ENCODE results near the gene CLEC17A. TPM values are rescaled to one million over a fixed set of nuclear protein-coding genes. Genes with fewer than 3 reads are reported as not detected.
"Not testable (repeated sequence)": the region's sequence is repeated elsewhere in the genome, so short reads cannot be mapped to it uniquely, and the experiment has no call there.

The CLEC17A gene
- total RNA-seq, 2 experiments from 2014 or later: 2.4 to 2.5 TPM

DNA sequence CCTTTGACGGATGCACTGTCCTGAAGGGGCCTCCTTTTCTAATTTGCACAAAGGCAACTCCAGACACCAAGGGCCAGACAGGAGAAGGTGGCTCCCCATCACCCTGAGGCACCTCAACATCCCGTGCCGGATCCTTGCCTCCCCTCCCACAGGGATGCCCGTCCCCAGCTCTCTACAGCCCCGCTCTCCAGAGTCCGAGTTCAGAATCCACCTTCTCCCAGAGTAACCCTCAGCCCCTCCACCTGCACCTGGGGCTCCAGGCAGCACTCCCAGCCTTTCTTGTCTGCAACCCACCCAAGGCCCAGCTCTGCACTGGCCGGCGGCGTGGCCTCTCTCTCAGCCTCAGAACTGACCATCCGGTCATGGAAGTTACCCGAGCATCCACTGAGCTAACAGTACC, 15.8 kb upstream of the CLEC17A start:
- no peak overlapping the region for H3K4me3 Mint-ChIP-seq

DNA sequence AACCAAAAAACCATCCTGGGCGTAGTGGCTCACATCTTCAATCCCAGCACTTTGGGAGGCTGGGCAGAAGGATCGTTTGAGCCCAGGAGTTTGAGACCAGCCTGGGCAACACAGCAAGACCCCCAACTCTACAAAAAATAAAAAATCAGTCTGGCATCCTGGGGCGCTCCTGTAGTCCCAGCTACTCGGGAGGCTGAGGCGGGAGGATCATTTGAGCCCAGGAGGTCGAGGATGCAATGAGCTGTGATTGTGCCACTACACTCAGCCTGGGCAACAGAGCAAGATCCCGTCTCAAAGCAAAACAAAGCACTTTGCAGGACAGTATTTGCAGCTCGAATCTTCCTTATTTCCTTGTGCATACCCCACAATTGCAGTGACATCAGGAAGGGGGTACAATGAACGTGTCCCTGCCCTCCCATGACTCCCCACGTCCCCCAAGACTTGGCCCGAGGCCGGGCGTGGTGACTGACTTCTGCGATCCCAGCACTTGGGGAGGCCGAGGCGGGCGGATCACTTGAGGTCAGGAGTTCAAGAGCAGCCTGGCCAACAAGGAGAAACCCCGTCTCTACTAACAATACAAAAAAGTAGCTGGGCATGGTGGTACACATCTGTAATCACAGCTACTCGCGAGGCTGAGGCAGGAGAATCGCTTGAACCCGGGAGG, 11.9 kb upstream of the CLEC17A start:
- Mint-ChIP-seq H3K4me3 (peak overlapping the region; percentile 95), H3K27me3 (no peaks in the 10 kb centered on the region), H3K36me3 (ENCODE audit: low read depth) (peaks cover 8% of the 10 kb centered on the region), H3K9me3 (ENCODE audit: low read depth) (no peaks in the 10 kb centered on the region), H3K4me1 (peaks cover 36% of the 10 kb centered on the region), H3K27ac (peak overlapping the region; percentile 92)
- DNase-seq: no peak
- ChIA-PET CTCF (interaction anchor here (0.5 to 8.5 kb wide), 7 partner anchors 15 to 1972 kb away, joined by 3 to 244 read pairs (median 4); partner anchors contain the start of genes TECR and ZNF333), POLR2A (no interaction called here)
- intact Hi-C loops (cut with DNase I, micrococcal nuclease): loop anchor here (1.0 to 5.0 kb wide), 4 partner anchors 216 to 797 kb away; partner anchors contain the start of genes C19orf53 (in 1 of the 2) and OR7A17 (in 1 of the 2)
- ATAC-seq: no peak

More for the DNA sequence above, 15.8 kb upstream of the CLEC17A start:
- peaks cover 34% of the 10 kb centered on the region for H3K4me1 Mint-ChIP-seq
- no peaks in the 10 kb centered on the region for H3K9me3 Mint-ChIP-seq (ENCODE audit: low read depth)
- peak overlapping the region; percentile 7 for H3K27ac Mint-ChIP-seq
- POLR2A ChIA-PET: no interaction called here
- peaks cover 10% of the 10 kb centered on the region for H3K36me3 Mint-ChIP-seq (ENCODE audit: low read depth)
- intact Hi-C loops (cut with DNase I, micrococcal nuclease): no loop called here
- CTCF ChIA-PET: interaction anchor here (1.1 kb wide), 1 partner anchor 10 kb away, joined by 5 read pairs; no protein-coding TSS in a partner anchor
- DNase-seq (no peak), ATAC-seq (no peak)
- H3K27me3 Mint-ChIP-seq: no peaks in the 10 kb centered on the region

DNA sequence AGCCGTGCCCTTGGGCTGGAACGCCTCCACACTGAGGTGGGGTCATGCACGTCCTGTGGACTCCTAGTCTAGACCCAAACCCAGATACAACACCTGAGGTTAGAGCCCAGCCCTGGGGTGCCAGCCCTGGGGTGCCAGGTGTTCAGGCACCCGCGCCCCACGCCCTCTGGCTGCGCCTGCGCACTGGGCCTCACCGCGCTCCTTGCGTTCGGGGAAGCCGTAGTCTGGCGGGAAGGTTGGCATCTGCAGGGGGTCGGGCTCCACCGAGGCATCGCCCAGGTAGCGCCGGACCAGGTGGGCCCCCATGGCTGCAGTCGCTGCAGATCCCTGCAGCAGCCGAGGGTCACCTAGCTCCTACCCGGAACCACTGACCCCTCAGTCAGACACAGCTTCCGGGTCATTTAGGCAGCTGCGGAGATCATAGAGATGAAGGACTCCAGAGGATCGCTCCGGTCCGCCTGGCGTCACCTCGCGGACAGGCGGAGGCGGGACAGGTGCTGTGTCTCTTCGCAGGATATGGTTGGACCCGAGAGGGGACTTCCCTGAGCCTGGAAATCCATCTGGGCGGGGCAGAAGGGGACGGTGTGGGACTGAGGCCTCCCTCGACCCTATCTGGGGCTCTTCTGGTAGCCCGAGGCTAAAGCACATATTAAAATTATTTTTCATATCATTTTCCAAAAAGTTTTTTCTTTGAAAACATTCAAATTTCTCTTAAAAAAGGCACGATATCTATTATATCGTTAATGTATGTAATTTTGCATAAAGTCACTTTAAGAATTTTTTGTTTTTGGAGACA, 11.0 kb upstream of the CLEC17A start, which contains the start of gene NDUFB7:
TSS of gene NDUFB7 (minus strand) at position 372 of the 796 bp plus-strand sequence. CDS start at position 306, 66 bp downstream.
- intact Hi-C loops (cut with DNase I, micrococcal nuclease): loop anchor here (1.0 to 5.0 kb wide), 5 partner anchors 117 to 798 kb away; partner anchors contain the start of genes C19orf53 (in 1 of the 2) and OR7A17 (in 1 of the 2)
- Mint-ChIP-seq H3K36me3 (ENCODE audit: low read depth) (peaks cover 5% of the 10 kb centered on the region), H3K4me1 (peaks cover 36% of the 10 kb centered on the region), H3K4me3 (peak within 1 kb of the TSS; percentile 95), H3K27me3 (no peaks in the 10 kb centered on the region), H3K27ac (peak within 1 kb of the TSS; percentile 92), H3K9me3 (ENCODE audit: low read depth) (no peaks in the 10 kb centered on the region)
- CTCF ChIA-PET: interaction anchor here (0.5 to 8.5 kb wide), 13 partner anchors 16 to 1017 kb away, joined by 3 to 244 read pairs (median 4); partner anchors contain the start of genes TECR and ZNF333
- DNase-seq (peak; percentile 95), ATAC-seq (peak; percentile 95)
- POLR2A ChIA-PET: interaction anchor here (0.6 to 0.9 kb wide), 3 partner anchors 12 to 116 kb away, joined by 3 to 11 read pairs (median 3); no protein-coding TSS in a partner anchor

DNA sequence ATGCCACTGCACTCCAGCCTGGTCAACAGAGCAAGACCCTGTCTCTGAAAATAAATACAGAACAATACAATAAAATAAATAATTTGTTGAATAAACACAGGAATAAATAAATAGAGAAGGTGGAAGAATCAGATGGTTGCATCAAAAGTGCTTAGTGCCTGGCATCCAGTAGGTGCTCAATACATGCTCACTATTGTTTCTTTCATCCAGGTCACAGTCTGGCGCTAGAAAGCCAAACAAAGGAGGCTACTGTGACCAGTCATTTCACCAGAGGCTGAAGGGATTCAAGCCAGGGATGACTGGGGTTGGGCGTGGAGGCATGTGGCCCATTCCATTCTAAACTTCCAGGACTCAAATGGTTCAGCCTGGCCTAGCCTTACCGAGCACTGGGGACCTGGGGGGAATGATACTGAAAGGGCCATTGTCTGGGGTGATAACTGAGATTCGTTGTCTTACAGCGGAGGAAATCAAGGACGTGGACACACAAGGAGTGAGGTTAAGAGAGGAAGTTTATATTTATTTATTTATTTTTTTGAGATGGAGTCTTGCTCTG, 7.4 kb upstream of the CLEC17A start:
- Mint-ChIP-seq H3K27ac (no peak overlapping the region), H3K4me1 (peaks cover 28% of the 10 kb centered on the region), H3K36me3 (ENCODE audit: low read depth) (peaks cover 2% of the 10 kb centered on the region), H3K4me3 (no peak overlapping the region), H3K9me3 (ENCODE audit: low read depth) (no peaks in the 10 kb centered on the region), H3K27me3 (no peaks in the 10 kb centered on the region)
- ChIA-PET CTCF (interaction anchor here (0.6 to 8.5 kb wide), 2 partner anchors 112 to 212 kb away, joined by 4 to 244 read pairs; partner anchors contain the start of gene ZNF333), POLR2A (no interaction called here)
- no peak for ATAC-seq
- intact Hi-C loops (cut with DNase I, micrococcal nuclease): loop anchor here in 1 of 2 experiments (2.0 kb wide), 1 partner anchor 313 kb away; no protein-coding TSS in a partner anchor
- no peak for DNase-seq

DNA sequence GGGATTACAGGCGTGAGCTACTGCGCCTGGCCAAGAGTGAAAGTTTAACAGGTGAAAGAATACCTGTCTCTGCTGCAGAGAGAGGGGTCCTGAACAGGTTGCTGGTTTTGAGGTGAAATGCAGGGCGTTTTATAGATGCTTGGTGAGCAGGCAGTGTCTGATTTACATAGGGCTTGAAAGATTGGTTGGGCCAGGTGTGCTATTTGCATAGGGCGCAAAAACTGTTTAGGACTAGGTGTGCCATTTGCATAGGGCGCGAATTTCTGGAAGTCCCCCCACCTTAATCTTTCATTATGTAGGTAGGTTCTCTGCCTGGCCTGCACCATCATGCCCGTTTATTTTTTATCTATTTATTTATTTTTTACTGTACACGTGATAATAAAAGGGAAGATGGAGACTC, 6.5 kb upstream of the CLEC17A start:
- peaks cover 2% of the 10 kb centered on the region for H3K36me3 Mint-ChIP-seq (ENCODE audit: low read depth)

DNA sequence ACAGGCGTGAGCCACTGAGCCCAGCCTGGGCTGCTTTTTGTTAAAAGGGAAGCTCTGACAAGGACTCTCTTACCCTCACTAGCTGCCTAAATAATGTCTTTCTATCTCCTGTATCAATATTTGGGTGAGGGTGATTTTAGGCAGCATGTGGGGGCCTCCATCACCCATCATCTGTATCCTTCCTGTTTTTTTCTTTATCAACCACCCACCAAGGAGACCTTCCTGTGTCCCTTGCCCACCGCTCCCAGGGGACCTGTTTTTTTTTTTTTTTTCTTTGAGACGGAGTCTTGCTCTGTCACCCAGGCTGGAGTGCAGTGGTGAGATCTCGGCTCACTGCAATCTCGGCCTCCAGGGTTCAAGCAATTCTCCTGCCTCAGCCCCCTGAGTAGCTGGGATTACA, 5.6 kb upstream of the CLEC17A start:
- H3K27ac Mint-ChIP-seq: peak overlapping the region; percentile 53
- ChIA-PET POLR2A (no interaction called here), CTCF (interaction anchor here (1.1 to 8.5 kb wide), 2 partner anchors 20 to 110 kb away, joined by 4 to 244 read pairs; partner anchors contain the start of gene ZNF333)
- no peak for DNase-seq
- no peaks in the 10 kb centered on the region for H3K9me3 Mint-ChIP-seq (ENCODE audit: low read depth)
- H3K4me3 Mint-ChIP-seq: no peak overlapping the region
- intact Hi-C loops (cut with DNase I, micrococcal nuclease): no loop called here
- no peaks in the 10 kb centered on the region for H3K36me3 Mint-ChIP-seq (ENCODE audit: low read depth)
- no peaks in the 10 kb centered on the region for H3K27me3 Mint-ChIP-seq
- no peak for ATAC-seq
- peaks cover 22% of the 10 kb centered on the region for H3K4me1 Mint-ChIP-seq

More for the DNA sequence above, 6.5 kb upstream of the CLEC17A start:
- Mint-ChIP-seq H3K9me3 (ENCODE audit: low read depth) (no peaks in the 10 kb centered on the region), H3K4me1 (peaks cover 27% of the 10 kb centered on the region), H3K4me3 (no peak overlapping the region), H3K27ac (no peak overlapping the region), H3K27me3 (no peaks in the 10 kb centered on the region)
- ChIA-PET CTCF (interaction anchor here (0.6 to 8.5 kb wide), 4 partner anchors 20 to 695 kb away, joined by 3 to 244 read pairs (median 4); partner anchors contain the start of gene ZNF333), POLR2A (no interaction called here)
- DNase-seq: no peak
- no peak for ATAC-seq
- intact Hi-C loops (cut with DNase I, micrococcal nuclease): no loop called here

DNA sequence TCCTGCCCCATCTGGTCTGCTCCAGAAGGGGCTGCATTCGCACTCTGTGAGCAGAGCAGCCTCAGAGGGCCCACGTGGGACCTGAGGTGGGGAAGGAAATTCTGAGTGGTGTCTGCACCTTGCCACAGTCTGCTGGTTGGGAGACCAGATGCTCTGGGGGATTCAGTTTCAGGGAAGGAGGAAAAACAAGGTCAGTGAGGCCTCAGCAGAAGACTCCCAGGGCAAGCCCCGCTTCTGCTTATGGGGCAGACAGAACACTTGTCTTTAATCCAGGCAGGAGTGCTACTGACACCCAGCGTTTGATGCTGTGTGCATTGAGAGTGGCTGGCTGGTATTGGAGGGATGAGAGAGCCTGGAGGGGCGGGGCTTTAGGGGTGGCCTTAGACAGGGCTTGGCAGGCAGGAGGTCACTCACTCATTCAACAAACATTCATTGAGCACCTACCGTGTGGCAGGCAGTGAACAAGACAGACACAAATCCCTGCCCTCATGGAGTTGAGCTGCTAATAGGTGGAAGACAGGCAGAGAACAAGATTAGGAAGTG, 4.9 kb upstream of the CLEC17A start:
- peak; percentile 45 for DNase-seq
- Mint-ChIP-seq H3K27ac (peak overlapping the region; percentile 60), H3K27me3 (no peaks in the 10 kb centered on the region), H3K9me3 (ENCODE audit: low read depth) (no peaks in the 10 kb centered on the region), H3K4me1 (peaks cover 25% of the 10 kb centered on the region), H3K4me3 (peak overlapping the region; percentile 6), H3K36me3 (ENCODE audit: low read depth) (no peaks in the 10 kb centered on the region)
- CTCF ChIA-PET: interaction anchor here (8.5 kb wide), 1 partner anchor 110 kb away, joined by 244 read pairs; the partner anchor contains the start of gene ZNF333
- intact Hi-C loops (cut with DNase I, micrococcal nuclease): no loop called here
- POLR2A ChIA-PET: no interaction called here
- peak; percentile 13 for ATAC-seq

DNA sequence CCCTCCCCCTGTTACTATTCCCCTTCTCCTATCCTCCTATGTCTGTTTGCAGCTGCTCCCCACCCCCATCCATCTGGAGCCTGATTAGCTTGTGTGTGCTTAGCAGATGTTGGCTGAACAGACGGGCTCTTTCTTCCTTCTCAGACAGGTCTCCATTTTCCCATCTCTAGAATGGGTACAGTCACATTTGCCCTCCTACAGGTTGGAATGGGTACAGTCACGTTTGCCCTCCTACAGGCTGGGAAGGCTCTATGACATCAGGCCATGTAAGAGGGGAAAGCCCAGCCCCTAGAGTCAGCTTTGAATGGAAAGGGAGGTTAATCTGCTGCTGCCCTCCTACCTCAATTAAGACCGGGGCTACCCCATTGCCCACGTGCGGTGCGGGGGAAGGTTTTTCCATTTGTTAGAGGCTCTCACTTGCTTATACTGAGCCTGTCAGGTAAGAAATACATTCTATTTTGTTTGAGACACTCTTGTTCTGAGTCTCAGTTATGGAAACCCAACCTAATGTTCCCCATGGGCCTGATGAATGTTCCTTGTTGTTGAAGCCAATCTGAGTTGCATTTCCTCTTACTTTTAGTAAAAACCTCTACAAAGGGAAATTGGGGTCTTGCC, 2.2 kb upstream of the CLEC17A start:
- no peaks in the 10 kb centered on the region for H3K9me3 Mint-ChIP-seq (ENCODE audit: low read depth)

DNA sequence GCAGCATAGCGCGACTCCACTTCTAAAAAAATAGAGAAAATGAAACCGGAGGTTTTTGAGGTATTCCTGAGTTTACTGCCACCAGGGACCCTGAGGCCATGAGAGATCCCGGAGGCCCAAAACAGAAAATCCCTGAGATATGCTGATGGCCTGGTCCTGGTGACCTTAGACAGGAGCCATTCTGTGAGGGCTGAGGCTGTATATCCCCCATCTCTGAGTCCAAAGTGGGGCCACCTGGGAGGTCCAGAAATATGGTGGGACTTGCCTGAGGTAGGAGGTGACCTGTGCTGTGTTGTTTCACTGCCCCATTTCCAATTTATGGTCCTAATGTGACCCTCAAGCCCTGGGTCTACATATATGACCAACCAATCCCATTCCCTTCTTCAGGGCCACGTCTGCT, 1.5 kb downstream of the CLEC17A start:
- DNase-seq; intact Hi-C loops (cut with DNase I, micrococcal nuclease); H3K9me3 Mint-ChIP-seq (ENCODE audit: low read depth); H3K36me3 Mint-ChIP-seq (ENCODE audit: low read depth); H3K4me3 Mint-ChIP-seq; H3K27ac Mint-ChIP-seq; ATAC-seq; POLR2A ChIA-PET; H3K27me3 Mint-ChIP-seq; CTCF ChIA-PET: not testable (repeated sequence)
- H3K4me1 Mint-ChIP-seq: peaks cover 16% of the 10 kb centered on the region

More for the DNA sequence above, 2.2 kb upstream of the CLEC17A start:
- CTCF ChIA-PET: interaction anchor here (1.0 to 2.0 kb wide), 5 partner anchors 8 to 109 kb away, joined by 3 to 5 read pairs (median 4); partner anchors contain the start of gene ZNF333
- H3K36me3 Mint-ChIP-seq (ENCODE audit: low read depth): no peaks in the 10 kb centered on the region
- peak; percentile 20 for ATAC-seq
- no peaks in the 10 kb centered on the region for H3K27me3 Mint-ChIP-seq
- intact Hi-C loops (cut with DNase I, micrococcal nuclease): no loop called here
- H3K27ac Mint-ChIP-seq: peak overlapping the region; percentile 74
- no peak overlapping the region for H3K4me3 Mint-ChIP-seq
- peaks cover 23% of the 10 kb centered on the region for H3K4me1 Mint-ChIP-seq
- POLR2A ChIA-PET: no interaction called here
- peak; percentile 83 for DNase-seq

DNA sequence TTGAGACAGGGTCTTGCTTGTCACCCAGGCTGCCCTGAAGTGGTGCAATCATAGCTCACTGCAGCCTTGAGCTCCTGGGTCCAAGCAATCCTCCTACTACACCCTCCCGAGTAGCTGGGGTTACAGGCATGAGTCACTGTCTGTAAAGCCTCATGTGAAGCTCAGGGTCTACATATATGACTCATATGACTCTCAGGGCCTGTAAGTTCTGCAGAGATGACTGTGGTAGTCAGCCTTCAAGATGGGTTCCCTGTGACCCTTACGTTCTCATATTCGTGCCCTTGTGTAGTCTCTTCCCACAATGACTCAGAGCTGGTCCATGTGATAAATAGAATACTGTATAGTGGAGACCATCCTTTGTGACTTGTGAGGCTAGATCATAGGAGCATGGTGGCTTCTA, 2.3 kb downstream of the CLEC17A start:
- H3K27me3 Mint-ChIP-seq; H3K9me3 Mint-ChIP-seq (ENCODE audit: low read depth); H3K36me3 Mint-ChIP-seq (ENCODE audit: low read depth); H3K27ac Mint-ChIP-seq; intact Hi-C loops (cut with DNase I, micrococcal nuclease); CTCF ChIA-PET; H3K4me3 Mint-ChIP-seq: not testable (repeated sequence)
- DNase-seq: peak; percentile 69
- POLR2A ChIA-PET: interaction anchor here (0.6 kb wide), 2 partner anchors 13 to 499 kb away, joined by 3 read pairs; partner anchors contain the start of gene NDUFB7
- peaks cover 16% of the 10 kb centered on the region for H3K4me1 Mint-ChIP-seq
- peak; percentile 92 for ATAC-seq

Data from activated CD4-positive, alpha-beta T cell treated with anti-CD3 and anti-CD28 coated beads for 36 hours (primary cell).